OCI-LY1 (cell line): ENCODE measurements around the gene CD248.

Source experiments
- EZH2 ChIP-seq: fragments of 200-600 bp; sonication (generic), shearing (Covaris generic); IDR thresholded peaks from 2 replicates; pipeline ENCODE4 v1.8.0; 2017; ENCODE audit warnings: borderline replicate concordance, mixed run types, mild to moderate bottlenecking, antibody characterized with exemption, low read length, moderate library complexity, mixed read lengths
- TF ChIP-seq, protein P1 (sequence below): fragments of 200-600 bp; sonication (generic), shearing (Covaris generic); IDR thresholded peaks from 2 replicates; pipeline ENCODE4 v1.5.1; 2017; ENCODE audit warnings: mild to moderate bottlenecking, antibody characterized with exemption, low read length, moderate library complexity, mixed read lengths

GRCh38 chr11:66290330-66290621, 26.6 kb downstream of the CD248 start:
- TF ChIP-seq, protein P1, sequence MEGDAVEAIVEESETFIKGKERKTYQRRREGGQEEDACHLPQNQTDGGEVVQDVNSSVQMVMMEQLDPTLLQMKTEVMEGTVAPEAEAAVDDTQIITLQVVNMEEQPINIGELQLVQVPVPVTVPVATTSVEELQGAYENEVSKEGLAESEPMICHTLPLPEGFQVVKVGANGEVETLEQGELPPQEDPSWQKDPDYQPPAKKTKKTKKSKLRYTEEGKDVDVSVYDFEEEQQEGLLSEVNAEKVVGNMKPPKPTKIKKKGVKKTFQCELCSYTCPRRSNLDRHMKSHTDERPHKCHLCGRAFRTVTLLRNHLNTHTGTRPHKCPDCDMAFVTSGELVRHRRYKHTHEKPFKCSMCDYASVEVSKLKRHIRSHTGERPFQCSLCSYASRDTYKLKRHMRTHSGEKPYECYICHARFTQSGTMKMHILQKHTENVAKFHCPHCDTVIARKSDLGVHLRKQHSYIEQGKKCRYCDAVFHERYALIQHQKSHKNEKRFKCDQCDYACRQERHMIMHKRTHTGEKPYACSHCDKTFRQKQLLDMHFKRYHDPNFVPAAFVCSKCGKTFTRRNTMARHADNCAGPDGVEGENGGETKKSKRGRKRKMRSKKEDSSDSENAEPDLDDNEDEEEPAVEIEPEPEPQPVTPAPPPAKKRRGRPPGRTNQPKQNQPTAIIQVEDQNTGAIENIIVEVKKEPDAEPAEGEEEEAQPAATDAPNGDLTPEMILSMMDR, result no peak
- TF ChIP-seq EZH2, result no peak
